HG02840 (cell line): ENCODE data around the gene LY6G5B.

Experiments
- ATAC-seq: cut with Tn5 transposase; IDR thresholded peaks from one replicate; pipeline ENCODE4 v1.9.1; 2021; ENCODE audit warnings: mild to moderate bottlenecking, moderate library complexity, moderate number of reproducible peaks; ENCODE audit not compliant: unreplicated experiment, low FRiP score

Gene LY6G5B

GRCh38 chr6:31669676-31670075 lies at the start of gene LY6G5B:
Gene LY6G5B (plus strand): TSS chr6:31669976. CDS start chr6:31670951, 975 bp downstream.
- ATAC-seq, result no peak

GRCh38 chr6:31620586-31621319 lies 49.0 kb upstream of the LY6G5B start, which contains the start of gene PRRC2A:
Gene PRRC2A (plus strand): TSS chr6:31620715. CDS start chr6:31622790, 2,075 bp downstream.
- ATAC-seq, result peak; percentile 33

DNA sequence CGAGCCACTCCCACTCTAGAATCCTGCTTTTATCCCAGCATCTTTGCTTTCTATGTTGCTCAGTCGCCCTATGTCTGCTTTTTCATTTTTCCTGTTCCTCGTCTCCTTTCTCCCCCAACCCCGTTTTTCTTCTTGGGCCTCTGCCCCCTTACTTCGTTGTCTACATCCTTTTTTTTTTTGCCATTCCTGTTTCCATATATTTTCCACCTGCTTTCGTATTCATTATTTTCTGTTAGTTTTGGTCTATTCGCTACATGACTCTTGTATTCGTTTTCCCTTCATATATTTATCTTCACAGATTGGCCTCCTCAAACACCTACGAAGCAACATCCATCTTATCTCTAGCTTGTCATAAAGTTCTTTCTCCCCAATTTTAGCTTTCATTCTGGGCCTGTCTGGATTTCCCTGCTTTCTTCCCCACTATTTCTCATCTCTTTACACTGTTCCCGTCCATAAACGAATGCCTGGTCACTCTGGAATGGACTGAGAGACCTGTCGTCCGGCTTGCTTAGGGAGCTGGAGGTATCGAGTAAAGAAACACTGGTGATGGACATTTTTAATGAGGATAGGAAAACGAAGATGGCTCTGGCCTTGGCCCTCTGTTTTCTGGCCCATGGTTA lies 48.3 kb upstream of the LY6G5B start:
- ATAC-seq, result no peak

GRCh38 chr6:31621991-31622390 lies 47.8 kb upstream of the LY6G5B start:
- ATAC-seq, result no peak

GRCh38 chr6:31622684-31623091 lies 47.1 kb upstream of the LY6G5B start:
- ATAC-seq, result no peak

DNA sequence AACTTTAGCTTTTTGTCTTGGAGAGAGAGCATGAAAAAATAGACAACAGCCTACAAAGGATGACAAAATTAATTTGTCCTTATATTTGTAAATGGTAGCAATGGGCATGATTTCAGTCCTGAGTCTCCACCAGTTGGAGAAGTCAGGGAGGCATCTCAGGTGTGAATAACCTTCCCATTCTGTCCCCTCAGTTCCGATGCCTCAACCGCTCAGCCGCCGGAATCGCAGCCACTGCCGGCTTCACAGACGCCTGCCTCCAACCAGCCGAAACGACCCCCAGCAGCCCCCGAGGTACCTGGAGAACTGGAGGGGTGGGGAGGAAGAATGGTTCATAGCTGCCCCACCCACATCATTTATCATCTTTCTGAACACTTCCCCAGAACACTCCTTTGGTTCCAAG lies 45.7 kb upstream of the LY6G5B start:
- ATAC-seq, result no peak

DNA sequence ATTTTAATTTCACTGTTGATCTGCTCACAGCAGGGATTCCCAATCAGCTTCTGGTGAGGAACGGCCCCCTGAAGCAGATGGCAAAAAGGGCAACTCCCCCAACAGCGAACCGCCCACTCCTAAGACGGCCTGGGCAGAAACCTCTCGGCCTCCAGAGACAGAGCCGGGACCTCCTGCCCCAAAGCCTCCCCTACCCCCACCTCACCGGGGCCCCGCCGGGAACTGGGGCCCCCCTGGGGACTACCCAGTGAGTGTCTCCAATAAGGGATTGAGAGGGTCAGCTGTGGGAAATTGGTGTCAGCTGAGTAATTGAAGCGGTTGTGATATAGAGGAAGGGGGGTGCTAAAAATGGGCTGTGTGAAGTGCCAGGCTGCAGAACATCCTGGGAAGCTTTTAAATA lies 42.8 kb upstream of the LY6G5B start:
- ATAC-seq, result no peak

DNA sequence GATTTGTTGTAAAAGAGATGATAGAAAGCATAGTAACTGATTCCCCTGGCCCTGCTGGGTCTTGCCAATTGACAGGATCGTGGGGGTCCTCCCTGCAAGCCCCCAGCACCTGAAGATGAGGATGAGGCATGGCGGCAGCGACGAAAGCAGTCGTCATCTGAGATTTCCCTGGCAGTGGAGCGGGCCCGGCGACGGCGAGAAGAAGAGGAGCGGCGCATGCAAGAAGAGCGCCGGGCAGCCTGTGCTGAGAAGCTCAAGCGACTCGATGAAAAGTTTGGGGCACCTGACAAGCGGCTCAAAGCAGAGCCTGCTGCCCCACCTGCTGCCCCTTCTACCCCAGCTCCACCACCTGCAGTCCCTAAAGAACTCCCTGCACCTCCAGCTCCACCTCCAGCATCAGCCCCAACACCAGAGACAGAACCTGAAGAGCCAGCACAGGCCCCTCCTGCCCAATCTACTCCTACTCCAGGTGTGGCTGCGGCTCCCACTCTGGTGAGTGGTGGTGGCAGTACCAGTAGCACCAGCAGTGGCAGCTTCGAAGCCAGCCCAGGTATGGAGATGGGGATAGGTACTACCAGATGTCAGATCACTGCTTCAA lies 42.0 kb upstream of the LY6G5B start:
- ATAC-seq, result no peak

DNA sequence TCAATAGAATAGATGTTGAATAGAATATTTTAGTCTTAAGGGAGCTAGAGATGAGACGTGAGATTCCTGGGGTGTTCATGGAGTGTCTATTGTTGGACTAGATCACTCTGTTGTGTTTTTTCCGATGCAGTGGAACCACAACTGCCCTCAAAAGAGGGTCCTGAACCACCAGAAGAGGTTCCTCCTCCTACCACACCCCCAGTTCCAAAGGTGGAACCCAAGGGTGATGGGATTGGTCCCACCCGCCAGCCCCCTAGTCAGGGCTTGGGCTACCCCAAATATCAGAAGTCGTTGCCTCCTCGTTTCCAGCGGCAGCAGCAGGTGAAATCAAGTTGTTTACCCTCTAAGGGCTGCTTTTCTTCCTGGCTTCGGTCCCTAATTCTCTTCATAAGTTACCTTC lies 40.8 kb upstream of the LY6G5B start:
- no peak for ATAC-seq

GRCh38 chr6:31630177-31630934 lies 39.4 kb upstream of the LY6G5B start:
- no peak for ATAC-seq

GRCh38 chr6:31631209-31631608 lies 38.6 kb upstream of the LY6G5B start:
- no peak for ATAC-seq

DNA sequence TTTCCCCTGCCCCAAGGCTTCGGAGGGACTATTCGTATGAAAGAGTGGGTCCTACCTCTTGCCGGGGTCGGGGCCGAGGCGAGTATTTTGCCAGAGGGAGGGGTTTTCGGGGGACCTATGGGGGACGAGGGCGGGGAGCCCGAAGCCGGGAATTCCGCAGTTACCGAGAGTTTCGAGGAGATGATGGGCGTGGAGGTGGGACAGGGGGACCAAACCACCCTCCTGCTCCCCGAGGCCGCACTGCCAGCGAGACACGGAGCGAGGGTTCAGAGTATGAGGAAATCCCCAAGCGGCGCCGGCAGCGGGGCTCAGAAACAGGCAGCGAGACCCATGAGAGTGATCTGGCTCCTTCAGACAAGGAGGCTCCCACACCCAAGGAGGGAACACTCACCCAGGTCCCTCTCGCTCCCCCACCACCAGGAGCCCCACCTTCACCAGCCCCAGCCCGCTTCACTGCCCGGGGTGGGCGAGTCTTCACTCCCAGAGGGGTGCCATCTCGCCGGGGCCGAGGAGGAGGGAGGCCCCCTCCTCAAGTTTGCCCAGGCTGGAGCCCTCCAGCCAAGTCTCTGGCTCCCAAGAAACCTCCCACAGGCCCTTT lies 38.0 kb upstream of the LY6G5B start:
- no peak for ATAC-seq

DNA sequence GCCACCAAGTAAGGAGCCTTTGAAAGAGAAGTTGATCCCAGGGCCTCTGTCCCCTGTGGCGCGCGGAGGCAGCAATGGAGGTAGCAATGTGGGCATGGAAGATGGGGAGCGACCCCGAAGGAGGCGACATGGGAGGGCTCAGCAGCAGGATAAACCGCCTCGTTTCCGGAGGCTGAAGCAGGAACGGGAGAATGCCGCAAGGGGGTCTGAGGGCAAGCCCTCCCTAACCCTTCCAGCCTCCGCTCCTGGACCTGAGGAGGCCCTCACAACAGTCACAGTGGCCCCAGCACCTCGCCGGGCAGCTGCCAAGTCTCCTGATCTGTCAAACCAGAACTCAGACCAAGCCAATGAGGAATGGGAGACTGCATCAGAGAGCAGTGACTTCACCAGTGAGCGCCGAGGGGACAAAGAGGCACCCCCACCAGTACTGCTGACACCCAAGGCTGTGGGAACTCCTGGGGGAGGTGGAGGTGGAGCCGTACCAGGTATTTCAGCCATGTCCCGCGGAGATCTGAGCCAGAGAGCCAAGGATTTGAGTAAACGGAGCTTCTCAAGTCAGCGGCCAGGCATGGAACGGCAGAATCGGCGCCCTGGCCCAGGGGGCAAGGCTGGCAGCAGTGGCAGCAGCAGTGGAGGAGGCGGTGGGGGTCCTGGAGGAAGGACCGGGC lies 37.4 kb upstream of the LY6G5B start:
- ATAC-seq, result no peak

DNA sequence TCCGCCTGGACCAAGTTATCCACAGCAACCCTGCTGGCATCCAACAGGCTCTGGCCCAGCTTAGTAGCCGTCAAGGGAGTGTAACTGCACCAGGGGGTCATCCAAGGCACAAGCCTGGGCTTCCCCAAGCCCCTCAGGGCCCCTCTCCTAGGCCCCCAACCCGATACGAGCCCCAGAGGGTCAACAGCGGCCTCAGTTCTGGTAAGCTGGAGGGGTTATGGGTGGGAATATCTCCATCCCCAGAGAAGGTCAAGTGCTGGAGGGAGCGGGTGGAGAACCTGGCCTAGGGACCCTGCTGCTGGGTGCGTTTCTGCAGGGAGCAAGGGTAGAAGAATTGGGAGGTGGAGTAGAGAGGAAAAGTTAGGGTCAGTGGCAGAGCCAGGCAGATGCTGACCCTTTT lies 36.3 kb upstream of the LY6G5B start:
- no peak for ATAC-seq

DNA sequence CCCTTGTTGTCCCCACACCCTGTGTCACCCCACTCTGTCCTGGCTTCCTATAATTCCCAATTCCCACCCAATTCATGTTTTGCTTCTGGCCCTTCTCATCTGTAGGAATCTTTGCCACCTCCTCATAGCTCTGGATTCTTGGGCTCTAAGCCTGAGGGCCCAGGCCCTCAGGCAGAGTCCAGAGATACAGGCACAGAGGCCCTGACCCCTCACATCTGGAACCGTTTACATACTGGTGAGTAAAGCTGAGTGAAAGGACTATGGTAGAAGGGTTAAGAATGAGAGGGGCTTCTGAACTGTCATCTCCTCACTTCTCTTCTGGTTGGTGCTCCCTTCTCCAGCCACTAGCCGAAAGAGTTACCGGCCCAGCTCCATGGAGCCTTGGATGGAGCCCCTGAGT lies 35.6 kb upstream of the LY6G5B start:
- no peak for ATAC-seq

GRCh38 chr6:31634969-31635575 lies 34.7 kb upstream of the LY6G5B start:
- ATAC-seq, result no peak

GRCh38 chr6:31636698-31637596 lies 32.8 kb upstream of the LY6G5B start:
- no peak for ATAC-seq

DNA sequence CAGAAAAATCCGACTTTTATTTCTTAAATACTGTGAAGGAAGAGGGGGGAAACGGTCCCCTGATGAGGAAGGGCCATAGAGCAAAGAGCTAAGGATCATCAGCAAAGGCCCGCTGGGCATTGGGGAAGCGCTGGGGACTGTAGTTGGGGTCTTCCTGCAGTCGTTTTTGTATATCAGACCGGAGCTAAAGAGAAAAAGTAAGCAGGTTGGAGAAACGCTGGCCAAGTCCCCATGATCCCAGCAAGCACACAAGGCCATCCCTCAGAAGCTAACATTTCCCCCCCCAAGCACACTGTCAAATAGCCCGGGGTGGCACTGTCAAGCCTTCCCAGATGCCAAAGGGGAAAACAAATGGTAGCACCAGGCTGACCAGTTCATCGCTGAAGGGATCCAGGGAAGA lies 30.7 kb upstream of the LY6G5B start:
- no peak for ATAC-seq

DNA sequence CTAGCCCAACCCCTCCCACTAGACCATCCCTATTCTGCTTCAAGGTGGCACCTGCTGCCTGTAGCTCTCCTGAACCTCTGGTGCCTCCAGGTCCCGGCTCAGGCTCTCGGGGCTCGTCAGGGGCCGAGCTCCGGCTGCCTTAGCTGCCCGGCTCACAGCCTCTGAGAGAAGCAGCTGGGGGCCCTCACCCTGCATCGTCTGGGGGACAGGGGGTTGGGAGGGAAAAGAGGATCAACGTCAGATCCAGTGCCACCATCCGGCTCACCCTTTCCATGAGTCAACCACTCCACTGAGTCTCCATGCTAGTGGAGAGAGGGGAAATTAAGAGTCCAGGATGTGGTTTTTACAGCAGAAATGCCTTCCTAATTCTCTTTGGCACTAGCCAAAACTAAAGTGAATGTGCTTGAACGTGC lies 30.3 kb upstream of the LY6G5B start:
- ATAC-seq, result no peak
